HK-2 (cell line): Measurements from ENCODE around the gene PRKCH.

ENCODE experiments used
- DNase-seq: peaks from one replicate; pipeline ENCODE4 v3.0.0-alpha.2; 2018; ENCODE audit not compliant: unreplicated experiment

The PRKCH gene

DNA sequence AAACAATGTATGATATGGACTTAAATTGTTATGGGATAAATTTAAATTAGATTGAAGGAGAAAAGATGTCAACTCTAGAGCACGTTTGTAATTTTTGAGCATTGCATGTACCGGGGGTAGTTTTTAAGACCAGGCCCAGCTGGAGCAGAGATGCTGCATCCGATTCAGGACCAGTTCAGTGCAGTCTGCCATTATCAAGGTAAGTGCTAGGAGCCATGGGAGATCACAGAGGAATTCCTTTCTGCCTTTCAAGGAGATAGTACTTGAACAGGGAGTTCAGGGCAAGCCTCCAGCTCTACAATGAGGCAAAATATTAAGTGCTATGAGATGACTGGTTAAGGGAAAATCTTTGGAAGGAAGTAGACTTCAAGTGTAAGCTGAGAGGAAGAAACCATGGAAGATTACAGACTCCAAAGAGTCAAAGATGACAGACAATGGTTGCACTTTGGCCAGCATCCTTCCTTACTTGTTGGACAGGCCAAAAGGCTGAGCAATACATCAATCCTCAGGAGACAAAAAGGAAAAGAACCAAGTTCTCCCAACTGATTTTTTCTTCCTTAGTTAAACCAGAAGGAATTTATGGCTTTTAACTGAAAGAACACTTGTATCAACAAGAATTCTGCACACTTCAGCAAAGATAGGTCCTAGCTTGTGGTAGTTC lies 260.7 kb downstream of the PRKCH start:
- no peak for DNase-seq

DNA sequence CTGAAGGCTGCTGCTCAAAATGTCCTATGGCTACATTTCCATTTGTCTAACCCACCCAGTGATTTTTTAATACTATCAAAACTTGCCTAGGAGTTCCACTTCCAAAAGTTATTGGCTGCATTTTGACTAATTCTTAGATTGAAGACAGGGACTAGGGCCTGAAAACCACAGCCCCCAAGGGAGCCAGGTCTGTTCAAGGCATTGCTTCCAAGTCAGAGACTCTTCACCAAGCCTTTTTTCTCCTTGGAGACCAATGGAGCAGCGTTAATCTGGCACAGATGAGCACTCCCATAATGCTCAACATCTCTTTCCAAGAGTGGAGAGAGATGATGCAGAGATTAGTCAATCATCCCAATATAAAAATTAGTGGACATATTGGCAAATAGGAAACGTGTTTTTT lies 261.4 kb downstream of the PRKCH start:
- no peak for DNase-seq

DNA sequence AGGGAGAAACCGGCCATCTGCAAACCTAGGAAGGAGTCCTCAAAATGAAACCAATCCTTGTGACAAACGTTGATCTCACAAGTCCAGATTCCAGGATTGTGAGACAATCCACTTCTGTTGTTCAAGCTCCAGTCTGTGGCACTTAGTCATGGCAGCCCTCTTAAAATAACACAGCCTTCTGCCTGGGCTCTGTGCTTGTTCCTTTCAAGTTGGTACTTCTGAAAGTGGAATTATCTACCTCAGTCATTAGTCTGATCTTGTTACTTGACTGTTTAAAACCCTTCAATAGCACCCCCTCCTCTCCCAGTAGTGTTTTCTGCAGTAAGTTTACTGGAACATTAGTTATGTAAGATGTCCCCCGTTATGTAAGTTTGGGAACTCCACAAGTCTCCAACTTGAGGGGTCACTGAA lies 263.0 kb downstream of the PRKCH start:
- DNase-seq: no peak

DNA sequence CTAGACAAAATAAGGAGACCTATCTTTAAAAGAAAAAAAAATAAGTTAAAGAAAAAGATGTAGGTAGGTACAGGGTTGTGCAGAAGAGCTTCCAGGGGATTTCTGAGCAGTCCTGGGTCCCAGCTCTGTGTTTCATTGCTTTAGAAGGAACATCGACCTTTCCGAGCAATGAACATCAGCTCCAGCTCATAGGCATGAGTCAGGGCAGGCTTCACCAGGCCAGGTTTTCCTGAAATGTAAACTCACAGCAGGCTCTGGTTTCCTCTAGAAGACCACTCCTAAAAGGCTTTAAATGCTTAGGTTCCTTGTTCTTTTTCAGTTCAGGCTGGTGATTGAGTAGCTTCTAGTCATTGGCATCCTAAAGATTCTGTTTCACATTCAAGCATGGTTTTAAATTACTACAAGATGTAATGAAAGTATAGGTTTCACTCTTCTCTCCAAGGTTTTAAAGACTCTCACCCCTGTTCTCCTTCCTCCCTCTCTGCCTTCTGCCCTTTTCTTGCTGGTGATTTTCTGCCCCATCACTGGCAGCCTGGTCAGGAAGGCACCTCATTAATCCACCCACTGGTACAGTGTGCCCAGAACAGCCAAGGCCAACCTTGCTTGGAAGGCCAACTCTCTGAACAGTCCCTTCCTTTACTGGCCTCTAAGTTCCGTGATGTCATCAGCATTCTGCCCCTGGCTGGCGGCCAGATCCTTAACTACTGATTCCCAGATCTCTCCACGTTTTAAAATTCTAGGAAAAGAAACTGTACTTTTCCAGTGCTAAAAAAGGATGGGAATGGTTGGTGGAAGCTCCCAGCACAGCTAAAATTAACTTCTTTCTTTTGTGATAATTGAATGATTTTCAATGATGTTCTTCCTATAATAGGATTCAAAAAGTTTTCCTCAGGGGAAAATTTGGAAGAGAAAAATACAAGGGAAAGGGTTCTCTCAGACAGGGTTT lies 264.5 kb downstream of the PRKCH start:
- DNase-seq: no peak

DNA sequence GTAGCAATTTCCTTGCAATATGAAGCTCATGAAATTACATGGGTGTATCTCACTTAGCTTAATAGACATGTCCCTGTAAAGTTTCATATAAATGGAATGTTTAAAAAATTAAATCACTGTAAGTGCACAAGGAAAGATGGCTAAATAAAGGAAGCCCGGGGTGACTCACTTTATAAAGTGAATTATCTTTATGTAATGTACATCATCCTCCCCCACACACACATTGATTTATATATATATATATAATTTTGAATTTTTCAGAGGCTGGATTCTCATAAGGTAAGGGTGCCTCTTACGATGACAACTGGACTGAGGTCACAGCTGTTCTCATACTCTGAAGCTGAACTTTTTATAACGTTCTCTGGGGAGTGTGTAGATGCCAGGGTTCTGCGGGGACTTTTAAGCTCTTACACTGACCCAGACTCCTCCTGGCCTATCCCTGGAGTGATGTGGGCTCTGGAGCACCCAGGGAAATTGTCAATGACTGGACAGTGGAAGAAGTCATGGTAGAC lies 265.2 kb downstream of the PRKCH start:
- DNase-seq: no peak

DNA sequence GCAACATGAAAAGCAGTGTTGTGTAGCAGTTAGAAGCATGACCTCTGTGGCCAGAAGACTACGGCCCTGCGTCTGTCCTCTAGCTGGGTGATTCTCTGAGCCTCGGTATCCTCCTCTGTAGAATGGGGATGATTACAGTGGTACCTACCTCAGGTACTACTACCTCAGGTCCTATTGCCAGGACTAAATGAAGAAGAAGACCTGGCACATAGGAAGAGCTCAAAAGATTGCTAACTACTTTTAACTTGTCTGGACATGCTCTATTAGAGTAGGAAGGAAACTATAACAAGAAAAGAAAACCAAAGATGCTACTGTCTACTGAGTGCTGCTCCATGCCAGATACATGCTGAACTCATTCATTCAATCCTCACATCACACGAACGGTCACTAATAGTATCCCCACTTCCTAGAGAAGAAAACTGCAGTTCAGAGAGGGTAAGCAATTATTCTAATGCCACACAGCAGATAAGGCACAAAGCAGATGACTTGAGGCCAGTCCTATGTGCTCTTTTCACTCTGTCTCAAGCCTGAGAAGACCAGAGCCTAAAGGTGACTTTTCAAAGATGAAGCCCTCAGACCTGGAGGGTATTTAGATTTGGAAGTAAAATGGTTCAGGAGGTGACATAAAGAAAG lies 265.8 kb downstream of the PRKCH start:
- DNase-seq: no peak

DNA sequence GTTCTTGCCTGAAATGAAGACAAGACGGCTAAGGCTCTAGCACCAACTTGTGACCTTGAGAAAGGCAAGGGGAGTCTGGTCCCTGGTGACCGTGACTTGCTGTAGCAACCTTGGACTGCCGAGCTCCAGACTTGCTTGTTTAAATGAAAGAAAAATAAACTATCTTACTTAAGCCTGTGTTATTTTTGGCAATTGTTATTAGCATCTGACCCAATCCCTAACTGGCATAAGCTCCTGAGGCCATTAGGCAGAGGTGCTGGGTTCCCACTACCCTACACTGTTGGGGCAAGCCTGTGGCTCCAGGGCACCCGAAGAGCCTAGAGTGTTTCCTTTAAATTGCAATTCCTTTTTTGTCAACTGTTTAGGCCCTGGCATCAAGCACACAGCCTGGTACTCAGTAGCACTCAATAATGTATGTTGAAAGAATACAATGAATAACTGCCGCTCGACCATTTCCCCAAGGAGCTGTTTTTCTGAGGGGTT lies 267.1 kb downstream of the PRKCH start:
- no peak for DNase-seq

DNA sequence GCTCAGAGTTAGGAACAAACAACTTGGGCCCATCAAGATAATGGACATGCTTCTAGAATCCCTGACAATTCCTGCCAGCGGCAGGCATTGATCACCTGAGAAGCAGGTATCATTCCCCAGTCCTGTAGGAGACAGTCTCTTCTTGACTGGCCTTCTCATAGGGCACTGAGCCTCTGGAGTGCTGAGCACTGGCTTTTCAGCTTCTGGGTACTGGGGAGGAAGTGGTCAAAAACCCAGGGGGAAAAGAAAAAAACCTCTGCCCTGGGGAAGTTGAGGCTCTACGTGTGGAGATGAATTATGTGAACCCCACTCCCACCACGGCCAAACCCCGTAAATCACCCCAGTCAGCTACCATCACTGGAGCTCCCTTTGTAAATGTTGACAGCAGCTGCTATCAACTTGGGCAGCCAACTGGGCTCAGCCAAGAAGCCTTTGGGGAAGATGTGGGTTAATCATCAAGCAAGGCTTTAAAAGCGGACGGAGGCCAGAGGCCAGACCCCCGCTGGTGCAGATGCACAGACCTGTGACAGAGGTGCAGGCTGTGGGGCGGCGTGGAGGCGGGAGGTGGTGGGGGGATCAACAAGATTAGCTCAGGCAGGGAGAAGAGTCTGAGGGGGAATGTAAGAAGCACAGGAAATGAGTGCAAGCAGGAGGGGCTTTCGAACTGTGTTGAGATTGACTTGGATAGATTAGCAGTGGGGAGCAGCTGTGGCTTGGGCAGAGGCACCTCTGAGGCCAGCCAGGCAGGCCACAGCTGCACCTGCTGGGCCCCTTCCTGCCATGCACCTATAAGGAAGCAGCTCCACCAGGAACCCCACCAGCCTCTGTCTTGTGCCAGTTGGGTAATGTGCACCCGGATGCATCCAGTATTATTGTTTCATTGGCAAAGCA lies 268.6 kb downstream of the PRKCH start:
- no peak for DNase-seq

DNA sequence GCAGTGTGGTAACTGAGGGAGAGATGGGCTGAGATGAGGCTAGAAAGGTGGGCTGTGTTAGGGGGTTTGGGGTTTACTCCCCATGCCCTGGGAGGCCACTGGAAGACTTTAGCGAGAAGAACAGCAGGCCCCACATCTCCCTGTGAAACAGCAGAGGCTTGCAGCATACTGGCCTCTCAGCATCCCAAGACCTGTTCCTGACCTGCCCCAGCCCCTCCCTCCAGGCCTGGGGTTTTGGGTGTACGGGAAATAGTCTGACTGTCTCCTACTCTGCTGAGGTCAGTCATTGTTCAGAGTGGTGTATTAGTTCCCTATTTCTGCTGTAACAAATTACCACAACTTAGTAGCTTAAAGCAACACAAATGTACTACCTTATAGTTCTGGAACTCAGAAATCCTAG lies 270.5 kb downstream of the PRKCH start:
- DNase-seq: no peak

DNA sequence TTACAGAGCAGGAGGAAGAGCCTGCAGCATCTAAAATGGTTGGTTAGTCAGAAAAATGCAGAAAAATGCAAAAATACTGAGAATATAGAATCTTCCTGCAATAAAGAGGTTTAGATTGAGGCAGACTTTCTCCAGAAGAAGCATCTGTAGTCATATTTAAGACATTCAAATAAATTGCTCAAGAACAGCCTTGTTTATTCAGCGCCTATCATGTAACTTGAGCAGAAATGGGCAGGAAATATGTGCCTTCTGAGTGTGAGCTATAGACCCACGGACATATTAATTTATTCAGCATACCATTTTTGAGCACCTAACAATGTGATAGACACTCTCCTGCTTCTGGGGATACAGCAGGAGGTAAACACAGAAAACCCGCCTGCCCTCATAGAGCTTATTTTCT lies 272.0 kb downstream of the PRKCH start:
- no peak for DNase-seq

DNA sequence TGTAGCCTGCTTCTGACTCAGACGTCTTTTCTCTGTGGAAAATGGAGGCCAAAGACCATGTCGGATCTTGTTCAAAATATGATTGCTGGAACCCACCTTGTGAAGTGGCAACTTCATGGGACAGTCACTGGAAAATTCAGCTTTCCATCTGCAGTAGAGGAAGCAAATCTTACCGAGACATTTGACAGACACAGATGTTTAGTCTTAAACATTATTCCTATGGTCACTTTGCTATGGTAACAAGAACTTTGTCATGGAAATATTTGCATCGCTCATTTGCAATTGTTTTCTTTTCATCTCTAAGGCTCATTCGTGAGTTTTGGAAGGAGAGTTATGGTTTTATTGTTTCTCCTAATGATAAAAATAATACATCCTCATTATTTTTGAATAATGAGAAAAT lies 275.6 kb downstream of the PRKCH start:
- DNase-seq: no peak

DNA sequence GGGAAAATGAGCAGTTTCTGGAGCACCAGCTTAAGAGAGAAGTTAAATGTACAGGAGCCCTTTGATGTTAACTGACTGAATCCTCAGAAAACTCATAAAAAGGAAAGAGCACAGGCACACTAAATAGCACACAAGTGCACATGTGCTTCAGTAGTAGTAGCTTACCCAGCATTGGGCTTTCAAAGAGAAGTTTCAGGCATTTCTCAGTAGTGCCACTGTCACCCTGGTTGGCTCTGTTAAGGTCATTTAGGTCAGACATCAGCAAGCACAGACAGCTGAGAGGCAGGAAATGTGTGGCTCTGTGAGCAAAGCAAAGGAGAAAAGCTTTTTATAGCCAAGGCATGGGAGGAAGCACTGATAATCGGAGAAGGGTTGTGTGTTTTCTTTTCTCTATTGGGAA lies 277.6 kb downstream of the PRKCH start:
- no peak for DNase-seq

DNA sequence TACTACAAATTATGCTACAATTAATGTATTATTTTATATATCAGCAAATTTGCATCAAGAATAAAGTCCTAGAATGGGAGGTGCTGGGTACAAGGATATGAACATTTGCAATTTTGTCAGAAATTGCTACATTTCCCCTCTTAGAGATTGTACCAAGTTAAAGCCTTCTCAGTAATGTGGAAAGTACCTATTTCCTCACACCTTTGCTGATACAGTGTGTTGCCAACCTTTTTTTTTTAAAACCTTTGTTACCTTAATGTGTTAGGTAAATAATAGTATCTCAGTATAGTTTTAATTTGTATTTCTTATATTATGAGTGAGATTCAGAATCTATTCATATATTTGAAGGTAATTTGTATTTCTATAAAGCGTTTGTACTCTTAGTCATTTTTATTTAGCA lies 278.6 kb downstream of the PRKCH start:
- no peak for DNase-seq
